Trophoblast cell (in vitro differentiated cells and primary cell): ENCODE measurements around the gene VDR.

Experiments used
- DNase-seq, 2 donors: peaks; one replicate each; pipeline ENCODE4 v3.0.0-alpha.2; 2016
- H2AFZ ChIP-seq: 2 replicates; pipeline ENCODE4 v1.6.1; 2013; ENCODE audit warnings: low read length, moderate library complexity, mild to moderate bottlenecking; ENCODE audit not compliant: insufficient read depth, poor library complexity
- H2AK5ac ChIP-seq: 2 replicates; pipeline ENCODE4 v1.6.1; 2013; ENCODE audit warnings: mild to moderate bottlenecking, low read length
- H2BK120ac ChIP-seq: 2 replicates; pipeline ENCODE4 v1.6.1; 2013; ENCODE audit warnings: low read length, mild to moderate bottlenecking, moderate library complexity; ENCODE audit not compliant: insufficient read depth, poor library complexity
- H2BK12ac ChIP-seq: 2 replicates; pipeline ENCODE4 v1.6.1; 2013; ENCODE audit warnings: mild to moderate bottlenecking, low read length, moderate library complexity
- H2BK5ac ChIP-seq: 2 replicates; pipeline ENCODE4 v1.6.1; 2013; ENCODE audit warnings: low read length, low read depth, moderate library complexity, mild to moderate bottlenecking; ENCODE audit not compliant: poor library complexity
- H3K14ac ChIP-seq: 2 replicates; pipeline ENCODE4 v1.6.1; 2013; ENCODE audit warnings: mild to moderate bottlenecking, low read length
- H3K18ac ChIP-seq: 2 replicates; pipeline ENCODE4 v1.6.1; 2013; ENCODE audit warnings: mild to moderate bottlenecking, low read length
- H3K23ac ChIP-seq: 2 replicates; pipeline ENCODE4 v1.6.1; 2013; ENCODE audit warnings: low read length
- H3K27ac ChIP-seq: 2 replicates; pipeline ENCODE4 v1.5.1; 2013; ENCODE audit warnings: low read depth, mild to moderate bottlenecking, inconsistent platforms, low read length, moderate library complexity
- H3K27me3 ChIP-seq: 2 replicates; pipeline ENCODE4 v1.6.1; 2013; ENCODE audit warnings: inconsistent platforms, mild to moderate bottlenecking, low read length, moderate library complexity; ENCODE audit not compliant: insufficient read depth
- H3K36me3 ChIP-seq, 2 experiments: 1 replicate in 1 of 2; 2 replicates in 1 of 2; pipeline ENCODE4 v1.6.1; 2013; ENCODE audit warnings: low read length in 2 of 2, mild to moderate bottlenecking in 2 of 2, moderate library complexity in 1 of 2; ENCODE audit not compliant: insufficient read depth in 2 of 2, control insufficient read depth in 1 of 2
- H3K4ac ChIP-seq: 2 replicates; pipeline ENCODE4 v1.6.1; 2013; ENCODE audit warnings: low read depth, mild to moderate bottlenecking, low read length, moderate library complexity
- H3K4me1 ChIP-seq, 2 experiments: 1 replicate in 1 of 2; 2 replicates in 1 of 2; pipeline ENCODE4 v1.6.1; 2013; ENCODE audit warnings: low read length in 2 of 2, mild to moderate bottlenecking in 2 of 2, moderate library complexity in 1 of 2; ENCODE audit not compliant: insufficient read depth in 2 of 2, control insufficient read depth in 1 of 2
- H3K4me2 ChIP-seq: 2 replicates; pipeline ENCODE4 v1.6.1; 2013; ENCODE audit warnings: inconsistent platforms, mild to moderate bottlenecking, low read length, moderate library complexity
- H3K4me3 ChIP-seq: 2 replicates; pipeline ENCODE4 v1.5.1; 2013; ENCODE audit warnings: mild to moderate bottlenecking, low read depth, low read length, inconsistent platforms
- H3K79me1 ChIP-seq: one replicate; pipeline ENCODE4 v1.6.1; 2013; ENCODE audit warnings: low read length
- H3K79me2 ChIP-seq: 2 replicates; pipeline ENCODE4 v1.6.1; 2013; ENCODE audit warnings: low read length, mild to moderate bottlenecking; ENCODE audit not compliant: control insufficient read depth, insufficient read depth, poor library complexity
- H3K9ac ChIP-seq: 2 replicates; pipeline ENCODE4 v1.6.1; 2013; ENCODE audit warnings: mild to moderate bottlenecking, low read length
- H3K9me3 ChIP-seq: 2 replicates; pipeline ENCODE4 v1.6.1; 2013; ENCODE audit warnings: low read depth, mild to moderate bottlenecking, control low read depth, inconsistent platforms, low read length; ENCODE audit not compliant: insufficient read depth
- H4K12ac ChIP-seq: 2 replicates; pipeline ENCODE4 v1.6.1; 2013; ENCODE audit warnings: low read depth, mild to moderate bottlenecking, low read length, moderate library complexity
- H4K8ac ChIP-seq: 2 replicates; pipeline ENCODE4 v1.6.1; 2013; ENCODE audit warnings: low read depth, mild to moderate bottlenecking, low read length, moderate library complexity
- H4K91ac ChIP-seq: one replicate; pipeline ENCODE4 v1.6.1; 2013; ENCODE audit warnings: low read depth, mild to moderate bottlenecking, low read length, moderate library complexity
- WGBS: extraction: QIAGEN DNeasy Blood & Tissue Kit; methylation state at CpG from one replicate; pipeline ENCODE4 v1.1.7; 2013; ENCODE audit warnings: missing lambda C conversion rate; ENCODE audit not compliant: insufficient read length, insufficient coverage; ENCODE audit errors: extremely low coverage; 5-methylcytosine and 5-hydroxymethylcytosine counted together

VDR gene

DNA sequence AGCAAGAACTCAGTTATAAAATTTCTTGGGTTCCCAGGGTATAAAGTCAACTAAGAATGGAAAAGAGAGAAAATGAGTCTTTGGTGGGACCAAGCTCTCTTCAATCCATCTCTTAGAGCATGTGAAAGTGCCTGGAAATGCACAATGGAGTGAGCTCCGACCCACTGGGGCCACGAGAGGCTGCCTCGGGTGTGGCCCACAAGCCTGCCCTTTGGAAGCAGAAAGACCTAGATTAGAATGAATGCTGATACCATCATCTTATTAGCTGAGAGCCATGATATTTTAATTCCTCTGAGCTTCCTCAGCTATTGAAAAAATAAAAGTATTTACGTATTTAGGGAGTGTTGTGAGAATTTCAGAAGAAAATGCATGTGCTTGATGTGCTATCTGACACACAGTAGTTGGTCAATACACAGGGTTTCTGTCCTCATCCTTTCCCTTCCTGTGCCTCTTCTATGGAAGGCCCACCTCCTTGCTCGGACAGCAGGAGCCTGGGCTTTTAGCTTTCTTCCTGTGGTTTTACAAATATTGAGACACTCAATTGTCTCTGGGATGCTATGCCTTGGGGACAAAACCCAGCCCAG is 42.5 kb downstream of the VDR start:
- H3K14ac ChIP-seq = no peak overlapping the region
- DNase-seq = no peak

DNA sequence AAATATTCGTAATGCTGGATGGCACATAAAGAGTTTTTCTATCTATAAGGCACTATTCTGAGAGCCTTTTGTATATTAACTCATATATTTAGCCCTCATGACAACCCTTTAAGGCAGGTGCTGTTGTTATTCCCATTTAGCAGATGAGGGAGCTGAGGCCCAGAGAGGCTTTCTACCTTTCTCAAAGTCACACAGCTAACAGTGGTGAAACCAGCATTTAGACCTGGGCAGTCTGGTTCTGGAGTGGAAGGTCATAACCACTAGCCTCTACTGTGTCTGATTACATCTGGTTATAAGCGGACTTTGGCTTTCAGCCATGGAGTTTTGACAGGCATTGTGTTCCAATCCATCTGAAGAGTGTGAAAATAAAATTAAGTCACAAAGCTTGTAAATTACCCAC is 43.9 kb downstream of the VDR start:
- Histone ChIP-seq H3K23ac (no peak overlapping the region), H2AFZ (no peak overlapping the region), H3K79me2 (no peaks in the 10 kb centered on the region), H3K4me3 (no peak overlapping the region), H3K79me1 (no peaks in the 10 kb centered on the region), H2BK12ac (no peak overlapping the region), H4K8ac (no peak overlapping the region), H3K4me1 (no peaks in the 10 kb centered on the region), H3K27ac (no peak overlapping the region), H2AK5ac (no peak overlapping the region), H3K27me3 (no peaks in the 10 kb centered on the region), H3K4me2 (no peak overlapping the region), H3K36me3 (no peaks in the 10 kb centered on the region), H3K9me3 (peaks cover 4% of the 10 kb centered on the region), H4K91ac (no peak overlapping the region), H3K14ac (no peak overlapping the region), H2BK5ac (no peak overlapping the region), H3K4ac (no peak overlapping the region), H2BK120ac (no peak overlapping the region), H3K9ac (no peak overlapping the region), H3K18ac (no peak overlapping the region), H4K12ac (no peak overlapping the region)
- no CpG with 5 or more reads among the region's 2 CpGs for WGBS
- DNase-seq = no peak

More for the DNA sequence above, 42.5 kb downstream of the VDR start:
- H3K27me3 ChIP-seq = no peaks in the 10 kb centered on the region
- H2AK5ac ChIP-seq = no peak overlapping the region
- H3K9me3 ChIP-seq = peaks cover 4% of the 10 kb centered on the region
- no peak overlapping the region for H3K18ac ChIP-seq
- no peak overlapping the region for H4K91ac ChIP-seq
- no peaks in the 10 kb centered on the region for H3K79me2 ChIP-seq
- no peak overlapping the region for H2BK120ac ChIP-seq
- H4K12ac ChIP-seq = no peak overlapping the region
- H2BK5ac ChIP-seq = no peak overlapping the region
- no peak overlapping the region for H3K27ac ChIP-seq
- H2BK12ac ChIP-seq = no peak overlapping the region
- no peak overlapping the region for H3K4me3 ChIP-seq
- no peak overlapping the region for H3K23ac ChIP-seq
- no peak overlapping the region for H3K4me2 ChIP-seq
- no peak overlapping the region for H2AFZ ChIP-seq
- H3K4ac ChIP-seq = no peak overlapping the region
- no peaks in the 10 kb centered on the region for H3K36me3 ChIP-seq
- H3K9ac ChIP-seq = no peak overlapping the region
- no peak overlapping the region for H4K8ac ChIP-seq
- H3K4me1 ChIP-seq = no peaks in the 10 kb centered on the region
- no peaks in the 10 kb centered on the region for H3K79me1 ChIP-seq
- WGBS = no CpG with 5 or more reads among the region's 5 CpGs

DNA sequence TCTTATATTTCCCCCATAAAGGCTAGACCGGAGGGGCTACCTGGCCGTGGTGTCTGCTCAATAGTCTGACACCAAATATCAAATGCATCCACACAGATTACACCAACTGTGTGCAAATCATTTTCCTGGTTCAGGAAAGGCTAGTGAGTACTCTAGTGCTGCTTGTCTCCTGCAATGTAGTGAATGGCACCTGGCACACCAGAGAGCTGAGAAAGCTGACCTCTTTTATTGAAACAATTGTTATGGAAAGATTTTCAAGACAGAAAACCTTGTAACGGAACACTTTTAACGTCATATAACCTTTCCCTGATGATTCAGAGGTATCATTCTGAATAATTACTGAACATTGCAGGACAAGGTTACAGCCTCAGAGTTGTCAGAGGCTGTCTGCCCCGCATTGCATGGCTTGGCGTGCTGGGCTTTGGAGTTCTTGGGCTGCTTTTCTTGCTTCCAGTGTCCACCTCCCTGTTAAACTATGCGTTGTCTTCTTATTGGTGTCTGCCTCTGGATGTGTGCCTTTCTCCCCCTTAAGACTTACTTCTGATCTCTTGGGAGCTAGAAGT is 44.4 kb downstream of the VDR start:
- Histone ChIP-seq H4K12ac (no peak overlapping the region), H3K9me3 (peaks cover 4% of the 10 kb centered on the region), H3K79me2 (no peaks in the 10 kb centered on the region), H2AK5ac (no peak overlapping the region), H4K91ac (no peak overlapping the region), H4K8ac (no peak overlapping the region), H3K4me3 (no peak overlapping the region), H3K14ac (no peak overlapping the region), H3K4me2 (no peak overlapping the region), H2BK5ac (no peak overlapping the region), H3K9ac (no peak overlapping the region), H3K18ac (no peak overlapping the region), H2BK120ac (no peak overlapping the region), H3K79me1 (no peaks in the 10 kb centered on the region), H3K23ac (no peak overlapping the region), H3K27me3 (no peaks in the 10 kb centered on the region), H2BK12ac (no peak overlapping the region), H3K4ac (no peak overlapping the region), H3K4me1 (no peaks in the 10 kb centered on the region), H3K36me3 (no peaks in the 10 kb centered on the region), H3K27ac (no peak overlapping the region), H2AFZ (no peak overlapping the region)
- no peak for DNase-seq
- WGBS = no CpG with 5 or more reads among the region's 7 CpGs

DNA sequence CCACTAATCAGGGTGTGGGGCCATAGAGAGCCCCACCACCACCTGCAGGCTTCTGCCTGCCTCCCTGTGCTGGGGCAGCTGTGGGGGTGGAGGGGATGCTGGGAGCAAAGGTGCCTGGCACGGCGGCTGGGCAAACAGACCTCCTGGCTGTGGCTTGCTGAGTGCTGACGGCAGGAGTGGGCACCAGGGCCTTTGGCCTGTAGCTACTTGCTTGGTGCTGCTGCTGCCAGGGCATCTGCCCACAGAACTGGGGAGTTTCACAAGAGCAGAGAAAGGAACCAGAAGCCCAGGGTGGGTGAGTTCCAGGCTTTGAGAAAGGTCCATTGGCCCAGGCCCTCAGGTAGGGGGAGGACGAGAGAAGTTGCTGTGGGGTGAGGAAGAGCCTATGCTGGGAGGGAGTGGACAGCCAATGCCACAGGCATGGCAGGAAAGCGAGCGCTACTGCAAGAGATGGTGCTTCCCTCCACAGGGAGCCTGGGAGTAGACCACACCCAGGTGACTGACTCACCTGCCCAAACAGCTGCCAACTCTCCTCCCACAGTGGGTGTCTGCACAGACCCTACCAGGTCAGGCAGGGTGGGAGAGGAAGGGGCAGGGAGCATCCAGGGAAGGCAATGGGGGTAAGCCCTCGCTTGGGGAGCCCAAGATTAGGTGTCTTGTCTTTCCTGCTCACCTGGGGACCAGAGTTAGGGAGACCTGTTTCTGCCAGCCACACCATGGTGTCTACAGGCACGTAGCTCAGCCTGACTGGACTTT is 46.1 kb downstream of the VDR start:
- Histone ChIP-seq H3K4me2 (no peak overlapping the region), H2AFZ (no peak overlapping the region), H2BK12ac (no peak overlapping the region), H3K18ac (no peak overlapping the region), H3K14ac (no peak overlapping the region), H4K8ac (no peak overlapping the region), H4K12ac (no peak overlapping the region), H3K23ac (no peak overlapping the region), H2BK120ac (no peak overlapping the region), H3K27me3 (no peaks in the 10 kb centered on the region), H3K9me3 (peaks cover 4% of the 10 kb centered on the region), H3K27ac (no peak overlapping the region), H2AK5ac (no peak overlapping the region), H3K79me2 (no peaks in the 10 kb centered on the region), H3K4me1 (no peaks in the 10 kb centered on the region), H2BK5ac (no peak overlapping the region), H3K4me3 (no peak overlapping the region), H3K4ac (no peak overlapping the region), H3K9ac (no peak overlapping the region), H3K79me1 (no peaks in the 10 kb centered on the region), H4K91ac (no peak overlapping the region), H3K36me3 (no peaks in the 10 kb centered on the region)
- no peak for DNase-seq
- no CpG with 5 or more reads among the region's 8 CpGs for WGBS
